22Rv1 (cell line): ENCODE measurements around the gene HEMK1.

Experiments used
- H3K27ac ChIP-seq: fragments of 450-650 bp; 2 replicates; pipeline ENCODE4 v1.5.1; 2017
- CTCF ChIP-seq: fragments of 450-650 bp; IDR thresholded peaks from 2 replicates; pipeline ENCODE4 v1.5.1; 2017; ENCODE audit warnings: mild to moderate bottlenecking
- ZFX ChIP-seq: fragments of 450-650 bp; IDR thresholded peaks from 2 replicates; pipeline ENCODE4 v1.6.1; 2017; ENCODE audit warnings: antibody characterized with exemption, borderline replicate concordance

HEMK1 gene

GRCh38 chr3:50633230-50633790 lies 64.0 kb downstream of the HEMK1 start:
- no peak overlapping the region for H3K27ac ChIP-seq
- no peak for TF ChIP-seq CTCF
- no peak for TF ChIP-seq ZFX

GRCh38 chr3:50635066-50635465 lies 65.7 kb downstream of the HEMK1 start:
- TF ChIP-seq CTCF, result no peak
- TF ChIP-seq ZFX, result no peak
- H3K27ac ChIP-seq, result no peak overlapping the region

- no peak overlapping the region for H3K27ac ChIP-seq
- no peak for TF ChIP-seq ZFX
- TF ChIP-seq CTCF, result no peak
Observed at GRCh38 chr3:50637011-50637410, 67.7 kb downstream of the HEMK1 start.

GRCh38 chr3:50637945-50638344 lies 68.6 kb downstream of the HEMK1 start:
- TF ChIP-seq ZFX (no peak), CTCF (no peak)
- no peak overlapping the region for H3K27ac ChIP-seq

GRCh38 chr3:50639055-50639494 lies 69.8 kb downstream of the HEMK1 start:
- TF ChIP-seq CTCF (no peak), ZFX (no peak)
- no peak overlapping the region for H3K27ac ChIP-seq

- TF ChIP-seq CTCF, result no peak
- TF ChIP-seq ZFX, result no peak
- no peak overlapping the region for H3K27ac ChIP-seq
Observed at GRCh38 chr3:50642382-50642781, 73.1 kb downstream of the HEMK1 start.

- no peak for TF ChIP-seq CTCF
- no peak for TF ChIP-seq ZFX
- H3K27ac ChIP-seq, result no peak overlapping the region
Observed at GRCh38 chr3:50644561-50644960, 75.2 kb downstream of the HEMK1 start.
